OCI-LY3 (cell line): Measurements from ENCODE around the gene C6orf15.

Source experiments
- EZH2phosphoT487 ChIP-seq: fragments of 200-600 bp; shearing (Covaris generic); IDR thresholded peaks from 2 replicates; pipeline ENCODE4 v1.6.1; 2018; ENCODE audit warnings: antibody characterized with exemption, mixed run types, low read depth
- TF ChIP-seq, protein P1 (sequence below): fragments of 200-600, 300-600 bp; sonication (generic); IDR thresholded peaks from 2 replicates; pipeline ENCODE4 v1.5.1; 2014; ENCODE audit warnings: antibody characterized with exemption, low read length, low read depth

GRCh38 chr6:31075528-31075927 is 36.8 kb downstream of the C6orf15 start:
- TF ChIP-seq, protein P1, sequence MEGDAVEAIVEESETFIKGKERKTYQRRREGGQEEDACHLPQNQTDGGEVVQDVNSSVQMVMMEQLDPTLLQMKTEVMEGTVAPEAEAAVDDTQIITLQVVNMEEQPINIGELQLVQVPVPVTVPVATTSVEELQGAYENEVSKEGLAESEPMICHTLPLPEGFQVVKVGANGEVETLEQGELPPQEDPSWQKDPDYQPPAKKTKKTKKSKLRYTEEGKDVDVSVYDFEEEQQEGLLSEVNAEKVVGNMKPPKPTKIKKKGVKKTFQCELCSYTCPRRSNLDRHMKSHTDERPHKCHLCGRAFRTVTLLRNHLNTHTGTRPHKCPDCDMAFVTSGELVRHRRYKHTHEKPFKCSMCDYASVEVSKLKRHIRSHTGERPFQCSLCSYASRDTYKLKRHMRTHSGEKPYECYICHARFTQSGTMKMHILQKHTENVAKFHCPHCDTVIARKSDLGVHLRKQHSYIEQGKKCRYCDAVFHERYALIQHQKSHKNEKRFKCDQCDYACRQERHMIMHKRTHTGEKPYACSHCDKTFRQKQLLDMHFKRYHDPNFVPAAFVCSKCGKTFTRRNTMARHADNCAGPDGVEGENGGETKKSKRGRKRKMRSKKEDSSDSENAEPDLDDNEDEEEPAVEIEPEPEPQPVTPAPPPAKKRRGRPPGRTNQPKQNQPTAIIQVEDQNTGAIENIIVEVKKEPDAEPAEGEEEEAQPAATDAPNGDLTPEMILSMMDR: no peak
- no peak for TF ChIP-seq EZH2phosphoT487
